ENCODE results near the gene RARA.

Gene RARA

GRCh38 chr17:40338941-40339649 is 30.1 kb downstream of the RARA start:
- Histone ChIP-seq H3K4me3 (ENCODE audit: low read length) (no peak overlapping the region), H3K9me3 (ENCODE audit: control insufficient read depth, low read length) (no peaks in the 10 kb centered on the region), H3K9ac (ENCODE audit: low read length) (no peak overlapping the region), H3K27me3 (ENCODE audit: control insufficient read depth, insufficient read depth, low read length) (no peaks in the 10 kb centered on the region), H3K36me3 (ENCODE audit: control insufficient read depth, insufficient read depth, low read length) (no peaks in the 10 kb centered on the region), H3K4me1 (ENCODE audit: control insufficient read depth, insufficient read depth, low read length) (peaks cover 46% of the 10 kb centered on the region)

GRCh38 chr17:40340327-40340726 is 31.3 kb downstream of the RARA start:
- Histone ChIP-seq H3K36me3 (ENCODE audit: control insufficient read depth, insufficient read depth, low read length) (no peaks in the 10 kb centered on the region), H3K27me3 (ENCODE audit: control insufficient read depth, insufficient read depth, low read length) (no peaks in the 10 kb centered on the region), H3K4me3 (ENCODE audit: low read length) (peak overlapping the region; percentile 5), H3K4me1 (ENCODE audit: control insufficient read depth, insufficient read depth, low read length) (peaks cover 46% of the 10 kb centered on the region), H3K9ac (ENCODE audit: low read length) (no peak overlapping the region), H3K9me3 (ENCODE audit: control insufficient read depth, low read length) (no peaks in the 10 kb centered on the region)

GRCh38 chr17:40340880-40341807 is 32.2 kb downstream of the RARA start:
- H3K9me3 ChIP-seq (ENCODE audit: control insufficient read depth, low read length) = no peaks in the 10 kb centered on the region
- peak overlapping the region; percentile 93 for H3K9ac ChIP-seq (ENCODE audit: low read length)
- peaks cover 46% of the 10 kb centered on the region for H3K4me1 ChIP-seq (ENCODE audit: control insufficient read depth, insufficient read depth, low read length)
- no peaks in the 10 kb centered on the region for H3K36me3 ChIP-seq (ENCODE audit: control insufficient read depth, insufficient read depth, low read length)
- no peaks in the 10 kb centered on the region for H3K27me3 ChIP-seq (ENCODE audit: control insufficient read depth, insufficient read depth, low read length)
- H3K4me3 ChIP-seq (ENCODE audit: low read length) = peak overlapping the region; percentile 57

- H3K4me3 ChIP-seq (ENCODE audit: low read length) = peak overlapping the region; percentile 71
- H3K4me1 ChIP-seq (ENCODE audit: control insufficient read depth, insufficient read depth, low read length) = peaks cover 54% of the 10 kb centered on the region
- no peaks in the 10 kb centered on the region for H3K9me3 ChIP-seq (ENCODE audit: control insufficient read depth, low read length)
- peak overlapping the region; percentile 93 for H3K9ac ChIP-seq (ENCODE audit: low read length)
- no peaks in the 10 kb centered on the region for H3K27me3 ChIP-seq (ENCODE audit: control insufficient read depth, insufficient read depth, low read length)
- no peaks in the 10 kb centered on the region for H3K36me3 ChIP-seq (ENCODE audit: control insufficient read depth, insufficient read depth, low read length)
These were observed 33.0 kb downstream of the RARA start for GRCh38 chr17:40341808-40342503.

DNA sequence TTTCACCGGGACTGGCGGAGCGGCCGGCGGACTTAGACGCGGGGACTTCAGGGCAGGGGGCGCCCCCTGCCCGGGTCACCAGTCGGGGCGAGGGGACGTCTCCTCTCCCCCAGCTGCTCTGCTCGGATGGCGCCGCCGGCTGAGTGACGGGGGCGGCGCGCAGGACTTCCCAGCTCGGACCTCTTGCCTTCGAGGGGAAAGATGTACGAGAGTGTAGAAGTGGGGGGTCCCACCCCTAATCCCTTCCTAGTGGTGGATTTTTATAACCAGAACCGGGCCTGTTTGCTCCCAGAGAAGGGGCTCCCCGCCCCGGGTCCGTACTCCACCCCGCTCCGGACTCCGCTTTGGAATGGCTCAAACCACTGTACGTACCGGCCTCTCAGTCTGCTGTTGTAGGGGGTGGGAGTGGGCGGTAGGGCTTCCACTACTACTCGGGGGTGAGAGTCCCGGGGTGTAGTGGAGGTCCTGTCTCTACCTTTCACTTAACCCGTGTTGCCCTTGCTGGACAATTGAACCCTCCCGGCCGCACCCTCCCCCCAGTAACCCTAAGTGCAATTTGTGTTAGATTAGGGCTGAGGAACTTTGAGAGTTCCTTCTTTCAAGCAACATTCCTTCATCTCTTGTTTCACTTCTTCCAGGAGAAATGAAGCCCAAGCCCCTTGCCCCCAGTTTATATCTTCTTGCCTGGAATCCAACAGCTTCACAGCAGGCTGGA is 33.7 kb downstream of the RARA start:
- H3K4me3 ChIP-seq (ENCODE audit: low read length) = peak overlapping the region; percentile 71
- H3K9me3 ChIP-seq (ENCODE audit: control insufficient read depth, low read length) = no peaks in the 10 kb centered on the region
- H3K9ac ChIP-seq (ENCODE audit: low read length) = peak overlapping the region; percentile 93
- H3K4me1 ChIP-seq (ENCODE audit: control insufficient read depth, insufficient read depth, low read length) = peaks cover 61% of the 10 kb centered on the region
- H3K27me3 ChIP-seq (ENCODE audit: control insufficient read depth, insufficient read depth, low read length) = no peaks in the 10 kb centered on the region
- no peaks in the 10 kb centered on the region for H3K36me3 ChIP-seq (ENCODE audit: control insufficient read depth, insufficient read depth, low read length)

- peaks cover 70% of the 10 kb centered on the region for H3K4me1 ChIP-seq (ENCODE audit: control insufficient read depth, insufficient read depth, low read length)
- H3K4me3 ChIP-seq (ENCODE audit: low read length) = peak overlapping the region; percentile 71
- H3K9ac ChIP-seq (ENCODE audit: low read length) = peak overlapping the region; percentile 93
- peaks cover 2% of the 10 kb centered on the region for H3K36me3 ChIP-seq (ENCODE audit: control insufficient read depth, insufficient read depth, low read length)
- no peaks in the 10 kb centered on the region for H3K9me3 ChIP-seq (ENCODE audit: control insufficient read depth, low read length)
- H3K27me3 ChIP-seq (ENCODE audit: control insufficient read depth, insufficient read depth, low read length) = no peaks in the 10 kb centered on the region
These were observed 34.5 kb downstream of the RARA start for GRCh38 chr17:40343219-40344119.

- peak overlapping the region; percentile 93 for H3K9ac ChIP-seq (ENCODE audit: low read length)
- H3K9me3 ChIP-seq (ENCODE audit: control insufficient read depth, low read length) = no peaks in the 10 kb centered on the region
- no peaks in the 10 kb centered on the region for H3K27me3 ChIP-seq (ENCODE audit: control insufficient read depth, insufficient read depth, low read length)
- peak overlapping the region; percentile 44 for H3K4me3 ChIP-seq (ENCODE audit: low read length)
- peaks cover 81% of the 10 kb centered on the region for H3K4me1 ChIP-seq (ENCODE audit: control insufficient read depth, insufficient read depth, low read length)
- peaks cover 3% of the 10 kb centered on the region for H3K36me3 ChIP-seq (ENCODE audit: control insufficient read depth, insufficient read depth, low read length)
These were observed 35.6 kb downstream of the RARA start for GRCh38 chr17:40344421-40345160.

DNA sequence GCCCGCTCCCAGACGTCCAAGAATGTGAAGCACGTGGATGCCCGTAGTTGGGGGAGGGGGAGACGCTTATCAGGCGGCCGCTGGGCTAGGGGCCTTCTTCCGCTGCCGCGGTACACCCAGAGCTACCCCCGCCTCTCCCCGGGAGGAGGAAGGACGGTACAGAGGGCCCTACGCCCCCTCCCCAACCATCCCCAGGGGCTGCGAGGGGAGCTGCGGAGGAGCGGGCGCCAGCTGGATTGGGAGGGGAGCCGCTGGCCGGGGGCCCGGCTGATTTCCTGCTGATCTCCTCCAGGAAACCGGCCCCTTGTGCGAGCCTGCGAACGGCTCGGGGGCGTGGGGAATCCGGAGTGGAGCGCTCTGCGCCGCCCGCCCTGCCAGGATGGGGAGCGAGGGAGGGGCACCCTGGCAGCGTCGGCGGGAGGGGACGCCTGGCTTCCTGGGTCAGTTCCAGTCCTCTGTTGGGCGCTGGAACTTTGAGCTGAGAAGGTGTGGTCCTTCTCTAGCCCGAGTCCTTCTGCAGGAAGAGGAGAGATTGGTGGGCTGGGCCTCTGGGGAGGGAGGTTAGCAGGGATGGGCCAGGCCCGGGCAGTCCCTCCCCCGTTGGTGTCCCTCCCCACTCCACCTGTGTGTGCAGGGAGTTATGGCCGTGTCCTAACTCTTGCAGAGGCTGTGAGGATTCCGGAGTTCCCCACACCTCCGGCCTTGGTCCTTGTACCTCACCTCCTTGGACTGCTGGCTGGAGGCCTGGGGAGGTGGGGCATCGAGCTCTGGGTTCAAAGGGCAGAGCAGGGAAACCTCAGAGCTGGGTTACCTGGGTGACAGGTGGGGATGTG is 36.4 kb downstream of the RARA start:
- peak overlapping the region; percentile 44 for H3K4me3 ChIP-seq (ENCODE audit: low read length)
- H3K27me3 ChIP-seq (ENCODE audit: control insufficient read depth, insufficient read depth, low read length) = no peaks in the 10 kb centered on the region
- H3K9ac ChIP-seq (ENCODE audit: low read length) = peak overlapping the region; percentile 93
- peaks cover 3% of the 10 kb centered on the region for H3K36me3 ChIP-seq (ENCODE audit: control insufficient read depth, insufficient read depth, low read length)
- H3K4me1 ChIP-seq (ENCODE audit: control insufficient read depth, insufficient read depth, low read length) = peaks cover 82% of the 10 kb centered on the region
- H3K9me3 ChIP-seq (ENCODE audit: control insufficient read depth, low read length) = no peaks in the 10 kb centered on the region

- peak overlapping the region; percentile 93 for H3K9ac ChIP-seq (ENCODE audit: low read length)
- H3K4me3 ChIP-seq (ENCODE audit: low read length) = peak overlapping the region; percentile 44
- peaks cover 76% of the 10 kb centered on the region for H3K4me1 ChIP-seq (ENCODE audit: control insufficient read depth, insufficient read depth, low read length)
These were observed 37.2 kb downstream of the RARA start for GRCh38 chr17:40345994-40346764.

More at GRCh38 chr17:40345994-40346764, 37.2 kb downstream of the RARA start:
- Histone ChIP-seq H3K36me3 (ENCODE audit: control insufficient read depth, insufficient read depth, low read length) (peaks cover 3% of the 10 kb centered on the region), H3K27me3 (ENCODE audit: control insufficient read depth, insufficient read depth, low read length) (no peaks in the 10 kb centered on the region), H3K9me3 (ENCODE audit: control insufficient read depth, low read length) (no peaks in the 10 kb centered on the region)

All from mucosa of stomach (tissue), 1 donor.